NCI-H1417 treated with DMSO at 0.1 percent for 48 hours (cell line): Measurements from ENCODE around the gene CDCA7.
"Not testable (repeated sequence)": the region's sequence is repeated elsewhere in the genome, so short reads cannot be mapped to it uniquely, and the experiment has no call there.

Experiments
- DNase-seq: peaks from one replicate; lab custom pipeline; 2025; lab: John Stamatoyannopoulos, UW

Gene CDCA7

DNA sequence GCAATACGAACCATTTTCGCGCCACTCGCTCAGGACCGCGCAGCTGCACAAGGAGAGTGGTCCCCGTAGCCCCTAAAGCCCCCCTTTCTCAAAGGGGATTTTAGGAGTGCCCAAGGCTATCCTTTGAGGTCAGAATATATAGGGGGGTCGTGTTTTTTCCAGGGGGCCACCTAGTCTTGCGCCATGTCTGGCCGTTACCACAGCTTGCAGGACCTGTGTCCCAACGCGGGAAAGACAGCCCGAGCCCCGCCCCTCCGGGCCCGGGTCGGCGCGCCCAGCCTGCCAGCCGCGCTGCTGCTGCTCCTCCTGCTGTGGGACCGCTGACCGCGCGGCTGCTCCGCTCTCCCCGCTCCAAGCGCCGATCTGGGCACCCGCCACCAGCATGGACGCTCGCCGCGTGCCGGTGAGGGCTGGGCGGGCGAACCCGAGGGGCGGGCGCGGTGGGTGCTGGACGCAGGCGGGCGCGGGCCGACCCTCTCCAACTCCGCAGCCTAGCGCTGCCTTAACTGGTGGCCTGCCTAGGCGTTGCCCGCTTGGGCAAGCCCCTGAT, at the start of gene CDCA7:
Gene CDCA7, plus strand, starts transcription at position 291 of the 550 bp plus-strand sequence. Its CDS starts 92 bp downstream, at position 383.
- DNase-seq: peak; percentile 6

DNA sequence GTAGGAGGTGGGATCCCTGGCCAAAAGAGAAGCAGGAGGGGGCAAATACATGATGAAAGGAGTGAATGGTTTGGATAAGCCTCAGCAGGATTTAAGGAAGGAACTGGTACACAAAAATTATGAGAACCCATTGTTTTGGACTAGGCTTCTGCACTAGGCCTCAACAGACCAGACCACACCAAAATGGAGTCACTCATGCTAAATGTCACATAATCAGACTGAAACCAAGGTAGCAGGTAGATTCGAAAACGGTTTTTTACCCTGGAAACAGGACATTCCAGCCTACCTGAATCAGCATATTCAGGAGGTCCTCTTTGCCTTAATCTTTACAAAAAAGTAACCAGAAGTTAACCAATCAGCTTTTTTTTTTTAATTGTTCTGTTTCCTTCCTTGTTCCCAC, 49.4 kb upstream of the CDCA7 start:
- DNase-seq: no peak

DNA sequence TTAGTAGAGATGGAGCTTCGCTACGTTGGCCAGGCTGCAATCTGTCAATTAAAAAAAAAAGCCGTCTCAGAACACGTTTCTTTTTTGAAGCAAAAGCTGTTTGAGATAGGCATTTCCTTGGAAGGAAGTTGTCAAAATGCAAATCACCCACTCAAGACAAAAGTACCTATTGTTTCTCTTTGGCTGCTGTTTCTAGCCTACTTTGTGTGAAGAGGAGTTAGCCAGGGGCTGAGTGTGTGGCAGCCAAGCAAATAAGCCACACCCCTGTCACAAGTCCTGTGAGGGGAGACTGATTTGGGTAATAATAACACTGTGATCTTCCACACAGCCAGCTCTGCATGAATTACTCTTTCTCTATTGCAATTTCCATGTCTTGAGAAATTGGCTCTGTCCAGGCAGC, 47.4 kb upstream of the CDCA7 start:
- DNase-seq: no peak

DNA sequence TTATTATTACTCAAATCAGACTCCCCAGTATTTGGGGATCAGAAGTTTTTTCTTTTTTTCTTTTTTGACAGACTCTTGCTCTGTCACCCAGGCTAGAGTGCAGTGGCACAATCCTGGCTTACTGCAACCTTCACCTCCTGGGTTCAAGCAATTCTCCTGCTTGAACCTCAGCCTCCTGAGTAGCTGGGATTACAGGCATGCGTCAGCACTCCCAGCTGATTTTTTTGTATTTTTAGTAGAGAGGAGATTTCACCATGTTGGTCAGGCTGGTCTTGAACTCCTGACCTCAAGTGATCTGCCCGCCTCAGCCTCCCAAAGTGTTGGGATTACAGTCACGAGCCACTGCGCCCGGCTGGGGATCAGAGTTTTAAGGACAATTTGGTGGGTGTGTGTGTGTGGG, 45.3 kb upstream of the CDCA7 start:
- not testable (repeated sequence) for DNase-seq

DNA sequence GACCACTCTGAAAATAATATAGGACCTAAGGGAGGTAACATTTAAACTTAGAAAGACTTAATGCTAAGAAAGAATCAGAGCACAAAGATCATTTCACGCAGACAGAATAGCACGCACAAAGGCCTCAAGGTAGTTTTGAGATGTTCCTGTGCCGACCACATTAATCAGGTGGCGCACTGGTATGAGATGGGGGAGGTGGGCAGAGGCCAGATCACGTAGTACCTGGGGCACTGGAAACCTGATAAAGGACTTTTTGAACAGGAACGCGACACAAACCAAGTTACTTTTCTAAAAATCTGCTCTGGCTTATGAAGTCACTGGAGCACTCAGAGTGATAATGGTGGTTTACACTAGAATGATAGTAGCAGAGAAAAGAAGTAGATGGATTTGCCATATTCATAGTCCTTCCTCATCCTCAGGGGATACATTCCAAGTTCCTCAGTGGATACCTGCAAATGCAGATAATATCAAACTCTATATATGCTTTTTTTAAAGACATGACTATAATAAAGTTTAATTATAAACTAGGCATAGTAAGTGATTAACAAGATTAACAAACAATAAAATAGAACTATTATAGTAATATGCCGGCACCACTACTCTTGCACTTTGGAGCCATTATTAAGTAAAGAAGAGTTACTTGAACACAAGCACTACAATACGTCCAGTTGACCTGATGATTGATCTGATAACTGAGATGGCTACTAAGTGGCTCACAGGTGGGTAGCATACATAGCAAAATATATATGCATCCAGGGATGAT, 42.6 kb upstream of the CDCA7 start:
- DNase-seq: no peak

DNA sequence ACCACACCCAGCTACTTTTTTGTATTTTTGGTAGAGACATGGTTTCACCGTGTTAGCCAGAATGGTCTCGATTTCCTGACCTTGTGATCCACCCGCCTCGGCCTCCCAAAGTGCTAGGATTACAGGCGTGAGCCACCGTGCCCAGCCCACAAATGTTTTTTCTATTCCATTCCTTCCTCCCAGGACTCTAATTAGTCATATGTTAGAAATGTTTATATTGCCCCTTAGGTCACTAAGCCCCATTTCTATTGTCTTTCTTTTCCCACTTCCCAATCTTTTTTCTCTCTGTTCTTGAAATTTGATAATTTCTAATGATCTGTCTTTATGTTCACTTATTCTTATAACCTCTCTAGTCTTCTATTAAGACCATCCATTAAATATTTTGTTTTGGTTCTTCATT, 31.3 kb upstream of the CDCA7 start:
- DNase-seq: no peak

DNA sequence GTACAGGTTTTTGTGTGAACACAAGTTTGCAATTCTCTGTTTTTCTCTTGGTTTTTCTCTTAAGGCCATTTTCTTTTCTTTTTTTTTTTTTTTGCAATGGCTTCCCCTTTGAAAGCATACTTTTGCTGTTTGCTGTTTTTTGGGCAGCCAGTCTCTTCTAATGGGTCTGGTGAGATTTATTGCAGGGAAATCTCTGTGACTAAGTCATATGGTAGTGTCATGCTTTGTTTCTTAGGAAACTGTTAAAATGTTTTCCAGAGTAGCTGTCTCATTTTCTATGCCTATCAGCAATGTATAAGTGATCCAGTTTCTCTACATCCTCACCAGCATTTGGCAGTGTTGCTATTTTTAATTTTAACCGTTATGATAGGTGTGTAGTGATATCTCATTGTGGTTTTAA, 27.9 kb upstream of the CDCA7 start:
- no peak for DNase-seq

DNA sequence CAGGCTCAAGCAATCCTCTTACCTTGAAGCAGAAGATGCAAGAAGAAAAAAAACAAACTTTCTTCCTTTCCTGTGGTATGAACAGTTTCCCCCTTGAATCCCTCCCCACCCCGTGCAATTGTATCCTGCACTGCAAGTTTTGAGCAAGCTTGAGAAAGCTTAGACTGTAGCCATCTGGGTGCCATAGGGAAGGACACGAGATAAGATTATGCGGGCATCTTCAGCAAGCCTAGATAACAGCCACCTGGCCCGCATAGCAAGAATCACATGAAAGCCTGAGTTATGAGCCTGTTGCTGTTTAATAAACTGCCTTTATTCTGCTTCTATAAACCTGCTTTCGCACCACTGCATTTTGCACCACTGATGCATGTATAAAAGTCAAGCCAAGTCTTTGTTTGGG, 27.3 kb upstream of the CDCA7 start:
- DNase-seq: no peak

DNA sequence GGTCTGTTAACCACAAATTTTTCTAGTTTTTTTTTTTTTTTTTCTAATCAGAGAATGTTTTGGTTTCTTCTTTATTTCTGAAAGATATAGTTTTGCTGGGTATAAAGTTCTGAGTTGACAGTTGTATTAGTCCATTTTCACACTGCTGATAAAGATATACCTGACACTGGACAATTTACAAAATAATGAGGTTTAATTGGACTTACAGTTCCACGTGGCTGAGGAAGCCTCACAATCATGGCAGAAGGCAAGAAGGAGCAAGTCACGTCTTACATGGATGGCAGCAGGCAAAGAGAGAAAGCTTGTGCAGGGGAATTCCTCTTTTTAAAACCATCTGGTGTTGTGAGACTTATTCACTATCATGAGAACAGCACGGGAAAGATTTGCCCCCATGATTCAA, 21.7 kb upstream of the CDCA7 start:
- DNase-seq: not testable (repeated sequence)

DNA sequence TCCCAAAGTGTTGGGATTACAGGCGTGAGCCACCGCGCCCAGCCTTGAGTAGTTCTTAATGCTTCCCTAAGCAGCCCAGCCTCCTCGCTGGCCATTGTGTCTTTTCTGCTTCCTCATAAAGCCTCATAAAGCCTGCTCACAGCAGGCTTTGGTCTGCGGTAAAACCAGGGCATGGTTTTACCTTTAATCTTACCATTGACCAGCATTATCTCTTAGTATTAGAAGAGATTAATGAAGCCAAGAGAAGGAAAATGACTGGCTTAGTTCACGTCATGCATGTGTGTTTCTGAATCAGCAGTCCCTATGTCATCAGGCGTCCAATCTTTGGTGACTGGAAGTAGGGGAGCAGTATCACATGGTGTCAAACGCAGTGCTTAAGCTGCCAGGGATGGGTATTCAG, 14.9 kb upstream of the CDCA7 start:
- DNase-seq: no peak

DNA sequence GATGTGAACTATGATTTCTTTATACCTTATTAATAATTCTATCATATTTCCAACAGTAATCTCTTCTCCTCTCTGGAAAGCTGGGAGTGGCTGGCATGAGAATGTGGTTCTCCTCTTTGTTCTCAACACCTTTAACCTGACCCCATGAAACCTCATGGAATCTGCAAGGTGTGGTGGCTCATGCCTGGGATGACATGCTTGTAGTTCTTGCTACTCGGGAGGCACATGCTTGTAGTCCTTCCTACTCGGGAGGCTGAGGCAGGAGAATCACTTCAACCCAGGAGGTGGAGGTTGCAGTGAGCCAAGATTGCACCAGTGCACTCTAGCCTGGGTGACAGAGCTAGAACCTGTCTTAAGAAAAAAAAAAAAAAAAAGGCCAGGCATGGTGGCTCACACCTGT, 10.8 kb upstream of the CDCA7 start:
- no peak for DNase-seq

DNA sequence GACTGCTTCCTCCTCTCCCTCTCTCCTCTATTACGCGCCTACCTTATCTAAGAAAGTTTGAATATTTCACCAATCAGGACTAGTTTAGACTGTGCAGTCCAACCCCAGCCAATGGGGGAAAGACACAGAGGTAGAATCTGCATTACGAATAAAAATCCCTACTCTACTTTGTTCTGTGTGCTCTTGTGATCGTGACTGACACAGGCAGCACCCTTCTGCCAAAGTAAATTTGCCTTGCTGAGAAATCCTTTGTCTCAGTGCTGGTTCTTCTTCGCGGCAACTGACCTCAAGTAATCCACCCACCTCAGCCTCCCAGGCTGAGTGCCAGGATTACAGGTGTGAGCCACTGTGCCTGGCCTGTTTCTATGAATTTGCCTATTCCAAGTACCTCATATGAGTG, 8.6 kb upstream of the CDCA7 start:
- DNase-seq: no peak

DNA sequence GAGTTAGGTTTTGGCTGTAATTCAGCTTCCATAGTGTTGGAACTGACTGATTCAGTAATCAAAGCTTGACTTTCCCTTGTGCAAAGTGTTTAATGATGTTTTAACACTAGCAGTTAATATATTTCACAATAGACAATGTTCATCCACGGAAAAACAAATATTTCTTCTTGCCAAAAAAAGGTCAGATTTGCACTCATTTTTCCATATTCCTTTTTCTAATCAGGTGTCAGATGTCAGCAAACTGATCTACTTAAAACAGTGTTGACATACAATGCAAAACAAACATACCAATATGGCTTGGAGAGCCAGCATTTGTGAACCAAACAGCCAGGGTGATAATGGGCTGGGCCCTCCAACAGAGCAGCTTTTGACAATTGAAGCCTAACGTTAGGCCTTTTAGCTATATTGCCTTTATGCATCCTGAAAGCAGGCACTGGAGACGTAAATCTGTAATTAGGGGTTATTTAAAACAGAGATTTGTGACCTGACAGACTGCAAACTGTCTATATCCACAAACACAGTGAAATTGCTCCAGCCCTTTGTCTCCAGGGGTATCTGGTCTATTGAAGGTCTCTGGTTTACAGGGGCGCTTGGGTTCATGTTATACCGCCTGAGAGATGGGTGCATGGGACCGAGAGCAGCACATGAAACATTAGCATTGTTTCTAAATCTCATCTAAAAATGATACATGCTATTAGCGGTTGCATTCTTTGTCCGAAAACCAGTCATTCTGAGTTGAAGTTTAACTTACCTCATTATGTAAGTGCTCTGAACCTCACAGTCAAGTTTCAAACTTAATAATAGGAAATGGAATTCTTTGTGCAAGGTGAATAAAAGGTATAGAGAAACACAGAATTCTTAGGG, 7.1 kb upstream of the CDCA7 start:
- peak; percentile 43 for DNase-seq

DNA sequence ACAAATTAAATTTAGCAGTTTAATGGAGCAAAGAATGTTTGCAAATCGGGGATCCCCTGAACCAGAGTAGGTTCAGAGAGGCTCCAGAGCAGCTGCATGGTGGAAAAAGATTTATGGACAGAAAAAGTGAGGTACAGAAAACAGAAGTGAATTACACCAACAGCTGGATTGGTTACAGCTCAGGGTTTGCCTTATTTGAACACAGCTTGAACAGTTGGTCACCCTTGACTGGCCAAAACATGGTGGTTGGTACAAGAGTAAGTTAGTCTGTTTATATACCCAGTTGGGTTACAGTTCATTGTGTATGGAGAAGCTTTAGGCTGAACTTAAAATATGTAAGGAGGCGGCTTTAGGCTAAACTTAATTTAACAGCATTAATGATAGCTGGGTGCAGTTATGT, 5.4 kb upstream of the CDCA7 start:
- no peak for DNase-seq

DNA sequence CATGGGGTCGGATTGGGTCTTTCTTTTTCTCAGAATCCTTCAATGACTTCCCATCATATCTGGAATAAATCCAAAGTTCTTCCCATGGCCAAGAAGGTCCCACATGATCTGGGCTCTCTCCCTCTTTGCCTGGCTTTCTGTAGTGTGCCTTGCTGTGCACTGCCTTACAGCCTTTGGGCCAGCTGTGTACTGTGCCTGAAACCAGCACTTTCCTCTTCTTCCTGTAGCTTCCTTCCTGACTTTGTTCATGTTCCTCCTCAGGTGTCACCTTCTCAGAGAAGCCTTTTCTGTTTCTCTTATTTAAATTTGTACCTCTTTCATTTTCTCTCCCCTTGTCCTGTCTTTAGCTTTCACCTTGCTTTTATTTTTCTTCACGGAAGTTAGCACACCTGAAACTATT, 4.3 kb upstream of the CDCA7 start:
- DNase-seq: no peak

DNA sequence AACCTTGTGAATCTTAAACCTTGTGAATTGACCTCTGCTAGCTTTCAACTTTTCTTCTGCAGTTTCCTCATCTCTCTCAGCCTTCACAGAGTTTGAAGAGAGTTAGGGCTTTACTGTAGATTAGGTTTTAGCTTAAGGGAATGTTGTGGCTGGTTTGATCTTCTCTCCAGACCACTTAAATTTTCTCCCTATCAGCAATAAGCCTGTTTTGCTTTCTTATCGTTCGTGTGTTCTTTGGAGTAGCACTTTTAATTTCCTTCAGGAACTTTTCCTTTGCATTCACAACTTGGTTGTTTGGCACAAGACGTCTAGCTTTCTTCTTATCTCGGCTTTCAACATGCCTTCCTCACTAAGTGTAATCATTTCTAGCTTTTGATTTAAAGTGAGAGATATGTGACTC, 2.8 kb upstream of the CDCA7 start:
- DNase-seq: no peak

DNA sequence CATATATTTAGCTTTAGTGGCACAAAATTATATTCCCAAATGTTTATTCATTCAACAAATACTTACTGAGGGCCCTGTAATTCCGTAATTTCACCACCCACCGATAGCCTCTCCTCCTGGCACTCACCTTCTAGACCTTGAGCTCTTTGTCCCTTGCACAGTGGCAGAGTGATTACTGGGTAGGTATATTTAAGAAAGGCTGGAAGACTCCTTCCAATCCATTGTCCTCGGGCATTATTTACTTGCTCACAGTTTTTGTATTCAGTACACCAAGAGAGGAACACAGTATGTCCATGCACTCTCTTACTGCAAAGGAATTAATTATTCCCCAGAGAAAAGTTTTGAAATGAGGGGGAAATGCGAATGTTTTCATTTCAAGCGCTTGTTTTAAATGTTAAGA, 1.1 kb upstream of the CDCA7 start:
- no peak for DNase-seq

DNA sequence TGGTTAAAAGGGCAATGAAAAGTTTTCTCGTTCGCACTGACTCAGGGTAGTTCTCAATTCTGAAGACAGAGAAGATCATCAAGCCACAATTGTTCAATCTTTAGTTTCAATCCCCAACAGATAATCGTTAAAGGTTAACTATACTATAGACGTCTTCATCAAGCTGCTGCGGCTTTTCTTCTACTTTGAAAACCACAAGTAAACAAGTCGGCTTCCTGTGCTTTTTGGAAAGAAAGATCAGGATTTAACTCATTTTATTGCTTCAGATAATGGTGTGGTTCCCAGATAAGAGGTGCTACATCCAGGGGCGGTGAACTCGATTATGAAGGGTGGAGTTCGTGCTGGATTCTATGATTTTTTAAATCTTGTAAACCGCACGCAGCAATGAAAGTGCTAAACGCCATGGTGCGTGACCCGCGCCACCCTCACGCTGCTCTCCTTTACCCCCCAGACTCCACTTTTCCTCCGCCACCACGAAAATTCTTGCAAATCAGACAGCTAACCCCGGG, 545 bp upstream of the CDCA7 start:
- DNase-seq: no peak

DNA sequence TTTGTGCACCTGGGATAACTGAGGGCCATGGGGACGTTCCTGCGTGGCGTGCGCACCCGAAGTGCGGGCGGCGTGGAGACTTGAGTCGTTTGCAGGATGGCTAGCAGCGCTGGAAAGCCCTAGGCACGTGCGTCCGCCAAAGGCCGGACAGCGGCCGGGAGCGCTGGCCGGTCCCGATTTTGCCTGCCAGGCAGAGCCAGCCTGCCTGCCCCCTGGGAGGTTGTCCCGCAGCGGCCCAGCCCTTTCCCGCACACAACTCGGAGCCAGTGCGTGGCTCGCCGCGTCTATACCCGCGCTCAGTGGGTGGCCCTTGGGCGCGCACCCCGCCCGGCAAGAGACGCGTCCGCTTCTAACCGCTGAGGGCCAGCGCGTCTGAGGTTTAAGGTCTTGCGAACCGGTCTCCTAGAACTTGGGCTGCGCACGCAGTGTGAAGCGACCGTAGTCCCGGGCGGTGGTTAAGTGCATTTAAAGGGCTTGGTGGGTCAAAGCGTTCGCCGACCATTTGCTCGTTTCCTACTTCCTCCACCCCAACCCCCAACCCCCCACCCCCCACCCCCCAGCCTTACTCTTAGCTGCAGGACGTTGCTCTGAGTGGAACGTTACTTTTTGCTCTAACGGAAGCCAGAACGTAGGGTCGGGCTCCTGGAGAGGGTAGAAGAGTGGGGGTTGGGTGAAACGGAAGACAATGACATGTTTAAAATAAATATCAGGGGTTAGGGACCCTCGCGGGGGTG, 627 bp downstream of the CDCA7 start:
- DNase-seq: no peak

DNA sequence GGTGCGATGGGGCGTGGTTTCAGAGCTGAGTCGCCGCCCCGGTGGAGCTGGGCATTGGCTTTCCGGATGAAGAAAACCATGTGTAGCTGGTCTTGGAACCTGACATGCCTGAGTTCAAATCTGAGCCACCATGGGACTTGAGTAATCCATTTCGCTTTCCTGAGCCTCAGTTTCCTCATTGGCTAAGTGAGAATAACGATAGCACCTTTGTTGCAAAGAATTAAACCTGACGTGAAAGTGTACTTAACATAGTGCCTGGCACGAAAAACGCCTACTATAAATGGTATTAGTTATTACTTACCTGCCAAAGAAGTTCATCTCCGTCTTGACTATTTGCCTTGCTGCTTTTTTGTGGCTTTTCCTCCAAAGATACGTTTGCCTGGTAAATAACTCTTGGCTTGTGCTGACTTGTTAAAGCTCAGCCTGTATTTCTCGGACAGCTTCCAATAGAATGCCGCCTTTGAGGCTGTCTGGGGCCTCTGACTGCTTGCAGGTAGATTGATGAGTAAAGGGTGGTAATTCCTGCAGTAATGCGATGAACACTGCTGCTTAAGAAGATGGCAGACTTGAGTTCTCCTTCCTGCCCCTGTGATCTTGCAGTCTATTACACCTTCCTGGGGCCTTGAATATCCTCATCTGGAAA, 1.3 kb downstream of the CDCA7 start:
- DNase-seq: no peak

DNA sequence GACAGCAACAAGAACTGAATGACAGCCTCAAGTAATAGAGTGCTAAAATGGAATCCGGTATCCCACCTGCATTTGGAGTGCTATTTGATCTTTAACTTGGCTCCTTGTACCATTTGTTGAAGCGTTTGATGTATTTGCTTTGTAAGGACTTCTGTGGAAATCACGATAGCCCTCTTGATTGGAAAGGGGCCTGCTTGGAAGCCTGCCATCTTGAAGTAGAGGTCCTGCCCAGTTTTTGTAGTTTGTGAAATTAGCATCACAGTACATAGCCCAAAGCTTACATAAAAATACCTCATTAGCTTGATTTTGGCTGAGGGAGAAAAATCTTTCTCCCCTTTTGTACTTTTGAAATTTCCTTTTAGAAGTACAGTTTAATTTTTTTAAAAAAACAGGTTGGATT, 2.7 kb downstream of the CDCA7 start:
- DNase-seq: no peak

DNA sequence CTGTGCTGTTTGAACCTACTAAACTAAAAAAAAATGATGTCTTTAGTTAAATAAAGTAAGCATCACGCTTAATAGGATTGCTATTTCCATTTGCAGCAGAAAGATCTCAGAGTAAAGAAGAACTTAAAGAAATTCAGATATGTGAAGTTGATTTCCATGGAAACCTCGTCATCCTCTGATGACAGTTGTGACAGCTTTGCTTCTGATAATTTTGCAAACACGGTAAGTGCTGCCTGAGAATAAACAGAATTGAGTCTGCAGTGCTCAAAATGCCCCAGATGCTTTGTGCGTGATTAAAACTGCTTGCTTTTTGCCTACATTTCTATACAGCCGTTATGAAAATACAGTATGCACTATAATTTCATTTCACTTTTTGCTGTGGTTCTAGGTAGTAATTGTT, 3.9 kb downstream of the CDCA7 start:
- no peak for DNase-seq
